HG03575 (cell line): ENCODE data around the gene ZNF467.

Experiments
- ATAC-seq: cut with Tn5 transposase; IDR thresholded peaks from one replicate; pipeline ENCODE4 v1.9.1; 2021; ENCODE audit not compliant: unreplicated experiment, insufficient number of reproducible peaks, low FRiP score; ENCODE audit errors: extremely low read depth

ZNF467 gene

DNA sequence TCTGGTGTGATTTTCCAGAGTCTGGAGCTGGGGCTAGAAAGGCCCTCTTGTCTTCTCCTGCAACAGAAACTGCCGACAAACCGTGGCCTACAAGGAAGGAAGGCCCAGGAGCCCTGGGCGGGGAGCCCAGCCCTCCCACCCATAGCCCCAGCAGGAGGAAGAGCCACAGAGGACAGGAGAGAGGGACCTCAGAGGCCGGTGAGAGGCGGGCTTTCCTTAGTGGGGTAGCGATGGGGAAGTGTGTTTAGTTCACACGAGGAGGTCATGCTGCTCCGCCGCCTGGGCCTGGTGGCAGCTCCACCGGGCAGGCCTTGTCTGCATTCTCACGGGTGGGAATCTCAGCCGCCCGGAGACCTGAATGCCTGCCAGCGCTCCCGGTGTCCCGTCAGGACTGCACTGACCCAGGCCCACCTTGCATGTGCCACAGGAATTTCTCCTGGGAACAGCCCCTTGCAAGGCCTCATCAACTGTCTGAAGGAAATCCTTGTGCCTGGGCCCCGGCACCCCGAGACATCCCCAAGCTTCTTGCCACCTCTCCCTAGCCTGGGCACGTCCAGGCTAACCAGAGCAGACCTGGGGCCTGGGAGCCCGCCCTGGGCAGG, 50.9 kb downstream of the ZNF467 start:
- ATAC-seq: no peak

DNA sequence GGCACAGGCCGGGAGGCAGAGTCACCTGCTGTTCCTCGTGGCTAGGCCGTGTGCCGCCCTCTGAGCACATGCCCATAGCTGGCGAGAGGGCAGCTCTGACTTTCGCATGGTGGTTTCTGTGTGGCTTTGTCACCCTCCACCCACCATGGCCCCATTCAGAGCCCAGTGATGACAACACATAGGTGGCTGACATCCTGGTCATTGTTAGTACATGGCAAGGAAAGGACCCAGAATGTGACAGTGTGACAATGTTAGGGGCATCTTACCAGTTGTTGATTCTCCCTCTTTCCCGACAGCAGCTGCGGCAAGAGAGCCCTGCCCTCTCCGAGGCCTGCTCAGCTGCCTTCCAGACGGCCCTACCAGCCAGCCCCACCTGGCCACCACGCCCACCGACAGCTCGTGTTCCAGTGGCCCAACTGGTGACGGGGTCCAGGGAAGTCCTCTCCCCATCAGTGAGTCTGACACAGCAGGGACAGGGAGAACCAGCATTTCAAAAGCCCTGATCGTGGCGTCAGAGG, 52.2 kb downstream of the ZNF467 start:
- ATAC-seq: no peak

DNA sequence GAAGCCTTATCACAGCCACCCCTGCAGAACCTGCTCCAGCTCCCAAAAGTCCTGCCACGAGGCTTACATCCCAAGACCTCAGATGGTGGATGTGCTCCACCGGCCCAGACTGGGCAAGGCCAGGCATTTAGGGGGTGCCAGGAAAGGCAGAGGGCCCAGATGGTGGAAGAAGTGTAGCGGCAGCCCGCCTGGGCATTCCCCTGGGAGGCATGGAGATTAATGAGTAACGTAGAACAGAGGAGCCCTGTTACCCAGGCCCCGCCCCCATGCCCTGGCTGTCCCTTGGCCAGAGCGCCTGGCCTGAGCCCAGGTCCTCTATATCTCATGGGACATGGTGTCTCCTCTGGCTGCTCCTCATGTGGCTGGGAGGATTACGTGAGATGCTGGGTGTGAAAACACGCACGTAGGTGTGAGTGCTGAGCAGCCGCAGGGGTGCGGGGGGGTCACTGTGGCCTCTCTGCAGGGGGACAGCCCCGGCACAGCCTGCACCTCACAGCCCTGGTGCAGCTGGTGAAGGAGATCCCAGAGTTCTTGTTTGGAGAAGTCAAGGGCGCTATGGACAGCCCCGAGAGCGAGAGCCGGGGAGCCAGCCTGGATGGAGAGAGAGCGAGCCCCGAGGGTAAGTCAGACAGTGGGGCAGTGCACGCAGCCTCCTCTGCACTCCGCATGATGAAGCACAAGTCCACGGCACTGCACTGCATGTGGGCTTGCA, 52.9 kb downstream of the ZNF467 start:
- ATAC-seq: no peak

DNA sequence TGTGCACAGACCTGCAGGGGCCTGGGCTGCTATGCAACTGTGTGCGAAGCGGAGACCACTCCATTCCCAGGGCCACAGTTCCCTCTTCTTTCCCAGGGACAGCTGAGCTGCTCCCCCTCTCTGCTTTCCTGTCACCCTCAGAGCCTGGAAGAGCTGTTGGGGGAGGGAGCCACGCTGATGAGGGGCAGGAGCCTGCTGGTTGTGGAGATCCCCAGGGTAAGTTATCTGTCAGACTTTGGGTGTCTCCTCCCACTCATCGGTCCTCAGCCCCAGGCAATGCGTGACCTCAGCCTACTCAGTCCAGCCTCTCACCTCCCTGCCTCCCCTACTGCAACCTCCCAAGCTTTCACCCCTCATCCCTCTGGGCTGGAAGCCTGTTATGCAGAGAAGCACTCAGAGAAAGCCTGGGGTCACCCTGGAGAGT, 53.5 kb downstream of the ZNF467 start:
- no peak for ATAC-seq

DNA sequence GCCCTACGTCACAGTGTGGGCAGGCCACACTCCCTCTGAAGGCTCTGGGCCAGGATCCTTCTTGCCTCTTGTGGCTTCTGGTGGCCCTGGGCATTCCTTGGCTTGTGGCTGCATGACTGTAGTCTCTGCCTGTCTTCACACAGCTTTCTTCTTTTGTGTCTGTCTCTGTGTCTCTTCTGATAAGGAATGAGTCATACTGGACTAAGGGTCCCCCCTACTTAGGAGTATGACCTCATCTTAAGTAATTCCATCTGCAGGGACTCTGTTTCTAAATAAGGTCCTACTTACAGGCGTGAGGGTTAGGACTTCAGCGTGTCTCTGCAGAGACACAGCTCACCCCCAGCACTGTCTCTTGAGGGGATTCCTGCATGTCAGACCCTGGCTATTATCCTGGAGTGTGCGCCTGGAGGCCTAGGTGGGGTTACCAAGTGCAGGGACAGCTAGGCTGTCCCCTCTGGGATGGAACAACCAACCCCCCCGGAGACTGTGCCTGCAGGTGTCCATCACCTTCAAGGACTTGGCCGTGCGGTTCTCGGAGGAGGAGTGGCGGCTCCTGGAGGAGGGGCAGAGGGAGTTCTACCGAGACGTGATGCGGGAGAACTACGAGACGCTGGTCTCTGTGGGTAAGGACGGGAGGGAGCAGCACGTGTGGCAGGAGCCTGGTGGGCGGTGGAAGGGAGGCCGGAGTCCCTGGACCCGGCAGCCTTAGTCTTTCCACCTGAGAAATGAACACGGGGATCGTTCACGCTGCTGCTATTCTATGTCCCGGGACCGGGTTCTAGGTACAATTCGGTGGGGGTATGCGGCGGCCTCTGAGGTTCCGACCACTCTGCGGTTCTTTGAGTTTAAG, 54.1 kb downstream of the ZNF467 start:
- ATAC-seq: no peak

DNA sequence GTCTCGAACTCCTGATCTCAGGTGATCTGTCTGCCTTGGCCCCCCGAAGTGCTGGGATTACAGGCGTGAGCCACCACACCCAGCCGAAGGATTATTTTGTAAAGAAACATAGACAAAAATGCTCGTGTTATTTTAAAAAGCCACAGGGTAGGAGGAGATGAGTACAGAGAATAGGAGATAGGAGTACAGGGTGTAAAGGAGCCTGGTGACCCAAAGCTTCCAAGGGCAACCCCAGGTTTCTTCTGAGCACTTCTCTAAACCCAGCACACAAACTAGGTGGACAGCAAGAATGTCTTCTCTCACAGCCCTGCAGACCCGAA, 54.7 kb downstream of the ZNF467 start:
- no peak for ATAC-seq

DNA sequence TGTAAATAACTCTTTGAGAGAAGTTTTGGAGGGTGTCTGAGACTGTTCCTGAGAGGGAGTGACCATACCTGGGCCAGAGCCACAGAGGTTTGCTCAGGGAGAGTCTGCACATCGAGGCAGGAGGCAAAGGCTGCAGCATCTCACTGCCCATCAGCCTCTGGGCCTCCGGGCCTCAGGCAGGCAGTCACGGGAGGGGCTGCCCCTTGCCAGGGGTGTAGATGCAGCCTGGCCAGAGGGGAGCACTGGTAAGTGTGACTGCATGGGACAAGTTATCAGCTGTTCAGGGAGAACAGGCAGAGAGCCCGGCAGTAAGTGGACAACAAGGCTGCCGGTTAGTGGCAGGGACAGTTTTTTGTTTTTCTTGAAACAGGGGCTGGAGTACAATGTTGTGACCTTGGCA, 55.9 kb downstream of the ZNF467 start:
- no peak for ATAC-seq

DNA sequence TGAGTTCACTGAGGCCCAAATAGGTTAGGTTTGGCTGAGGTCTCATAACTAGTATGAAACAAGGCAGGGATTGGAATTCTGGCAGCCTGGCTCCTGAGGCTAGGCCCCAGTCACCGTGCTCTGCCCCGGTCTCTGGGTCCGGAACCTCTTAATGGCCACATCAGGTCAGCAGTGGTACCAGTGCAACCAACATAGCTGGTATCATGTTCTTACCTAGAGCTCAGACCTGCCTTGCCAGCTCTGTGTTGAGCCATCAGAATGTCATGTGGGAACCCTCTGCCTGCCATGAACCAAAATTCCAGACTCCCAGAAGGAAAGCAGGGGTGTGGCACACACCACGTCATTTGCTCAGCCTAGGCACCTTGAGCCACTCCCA, 56.5 kb downstream of the ZNF467 start:
- no peak for ATAC-seq

DNA sequence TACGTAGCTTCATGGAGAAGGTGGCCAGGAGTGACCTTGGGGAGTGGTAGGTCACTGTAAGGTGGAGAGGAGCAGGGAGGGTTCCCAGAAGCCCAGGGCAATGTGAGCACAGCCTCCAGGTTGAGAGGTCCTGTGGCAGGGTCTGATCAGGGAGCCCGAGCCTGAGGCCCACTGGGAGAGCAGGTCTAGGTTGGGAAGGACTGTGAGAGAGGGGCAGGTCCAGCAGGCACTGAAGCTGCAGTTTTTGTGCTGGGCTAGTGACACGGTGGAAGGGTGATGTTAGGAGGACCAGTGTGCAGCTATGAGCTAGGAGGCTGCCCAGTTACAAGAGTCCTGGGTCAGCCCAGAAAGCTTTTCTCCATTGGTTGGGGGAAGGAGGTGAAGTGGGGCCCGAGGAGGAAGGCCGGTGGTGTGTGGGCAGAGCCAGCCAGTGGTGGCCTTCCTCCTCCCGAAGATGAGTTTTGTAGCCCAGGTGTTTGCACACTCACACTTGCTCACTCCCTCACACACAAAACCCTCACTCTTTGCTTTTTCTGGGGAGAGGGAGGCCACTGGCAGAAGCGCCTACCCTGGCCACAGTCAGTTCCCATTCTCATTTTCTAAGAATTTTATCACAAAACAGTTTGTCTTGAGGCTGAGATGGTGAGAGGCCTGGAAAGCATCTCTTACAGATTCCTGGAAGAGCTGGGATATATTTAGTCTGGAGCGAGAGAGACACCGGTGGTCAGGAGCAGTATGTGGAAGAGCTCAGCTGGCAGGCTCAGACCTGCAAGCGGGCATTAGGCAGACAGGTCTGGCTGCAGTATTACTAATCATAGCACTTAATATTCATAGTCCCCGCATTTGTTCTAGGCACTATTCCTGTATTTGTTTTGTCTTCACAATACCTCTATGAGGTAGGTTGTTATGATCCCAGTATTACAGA, 57.1 kb downstream of the ZNF467 start:
- no peak for ATAC-seq

DNA sequence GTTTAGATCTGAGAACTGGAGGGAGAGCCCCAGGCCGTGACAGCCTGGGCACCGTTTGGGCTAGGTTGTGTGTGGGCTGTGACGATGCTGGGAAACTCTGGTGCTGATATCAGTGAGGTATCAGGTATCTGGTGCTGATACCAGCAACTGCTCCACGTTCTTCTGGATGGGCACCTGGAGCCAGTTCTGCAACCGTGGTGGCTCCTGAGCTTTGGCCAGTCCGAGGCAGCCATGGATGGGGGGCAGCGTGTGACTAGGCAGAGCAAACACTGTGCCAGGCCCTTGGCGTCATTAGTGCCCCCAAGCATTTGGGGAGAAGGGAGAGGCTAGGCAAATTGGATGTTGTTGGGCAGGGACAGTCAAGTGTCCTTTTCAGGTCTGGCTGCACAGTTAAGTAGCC, 57.9 kb downstream of the ZNF467 start:
- ATAC-seq: no peak

DNA sequence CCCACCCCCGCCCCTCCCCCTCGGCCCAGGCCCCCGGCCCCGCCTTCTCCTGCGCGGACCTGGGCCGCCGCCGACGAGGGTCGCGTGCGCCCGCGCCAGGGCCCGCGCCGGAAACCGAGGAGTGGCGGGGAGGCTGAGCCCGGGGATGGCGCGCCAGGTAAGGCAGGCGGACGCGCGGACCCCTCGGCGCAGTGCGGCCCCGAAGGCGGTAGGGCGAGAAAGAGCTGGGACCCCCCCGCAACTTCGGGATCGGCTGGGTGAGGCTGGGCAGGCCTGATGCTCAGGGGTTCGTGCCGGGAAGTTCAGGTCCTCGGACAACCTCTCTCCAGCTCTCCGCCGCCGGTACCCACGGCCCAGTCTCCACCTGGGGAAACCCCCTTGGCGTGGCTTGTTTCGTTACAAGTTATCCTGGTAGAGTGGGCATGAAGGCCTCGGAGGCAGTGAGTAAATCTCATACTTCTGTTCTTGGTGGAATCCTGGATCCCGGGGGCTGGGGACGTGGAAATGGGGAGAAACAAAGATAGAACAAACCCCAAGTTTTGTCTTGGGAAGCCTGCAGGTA, 58.4 kb downstream of the ZNF467 start:
- no peak for ATAC-seq
